ENCODE measurements around the gene KIF26B.
"Not testable (repeated sequence)": the region's sequence is repeated elsewhere in the genome, so short reads cannot be mapped to it uniquely, and the experiment has no call there.

KIF26B gene

DNA sequence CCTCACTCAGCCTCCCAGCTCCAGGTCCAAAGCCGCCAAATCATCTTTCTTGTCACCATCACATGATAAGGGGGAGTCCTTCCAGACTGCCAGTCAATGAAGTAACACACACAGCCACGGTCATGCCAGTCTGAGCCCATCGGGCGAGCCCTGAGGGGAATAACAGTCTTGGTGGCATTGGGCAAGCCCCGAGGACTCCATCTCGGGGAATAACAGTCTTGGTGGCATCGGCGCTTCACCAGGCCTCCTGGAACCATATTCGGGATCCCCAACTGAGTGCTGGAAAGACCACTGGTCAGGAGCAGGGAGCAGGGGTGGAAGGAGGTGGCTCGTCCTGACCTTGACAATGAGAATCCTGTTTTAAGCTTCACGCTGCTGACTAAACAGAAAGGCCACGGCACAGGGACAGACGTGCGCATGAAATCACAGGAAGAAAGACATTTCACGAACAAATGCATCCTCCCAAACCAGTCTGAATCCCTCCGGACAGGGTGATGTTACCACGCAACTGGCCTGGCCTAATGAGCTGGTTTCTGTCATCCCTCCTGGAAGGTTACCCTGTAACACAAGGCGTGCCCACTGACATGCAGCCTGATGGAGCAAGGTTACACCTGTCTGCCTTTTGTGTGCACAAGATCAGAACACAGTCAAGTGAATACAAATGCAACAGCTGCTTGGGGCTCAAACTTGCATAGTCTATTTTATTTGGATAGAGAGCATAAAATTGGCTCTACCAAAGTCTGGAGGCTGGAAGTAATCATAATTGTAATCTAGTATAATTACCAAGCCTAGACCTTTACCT, 517.4 kb downstream of the KIF26B start:
- no peak for DNase-seq (ENCODE audit: low read depth in 1 of 2, low spot score in 1 of 2)

- not testable (repeated sequence) for DNase-seq (ENCODE audit: low read depth in 1 of 2, low spot score in 1 of 2)
Observed at GRCh38 chr1:245672836-245673656, 518.3 kb downstream of the KIF26B start.

- no peak for DNase-seq (ENCODE audit: low read depth in 1 of 2, low spot score in 1 of 2)
Observed at GRCh38 chr1:245673881-245674414, 519.2 kb downstream of the KIF26B start.

- DNase-seq (ENCODE audit: low read depth in 1 of 2, low spot score in 1 of 2), result no peak
Observed at GRCh38 chr1:245677461-245678240, 522.9 kb downstream of the KIF26B start.

- DNase-seq (ENCODE audit: low read depth in 1 of 2, low spot score in 1 of 2), result no peak
Observed at GRCh38 chr1:245678860-245679411, 524.2 kb downstream of the KIF26B start.

DNA sequence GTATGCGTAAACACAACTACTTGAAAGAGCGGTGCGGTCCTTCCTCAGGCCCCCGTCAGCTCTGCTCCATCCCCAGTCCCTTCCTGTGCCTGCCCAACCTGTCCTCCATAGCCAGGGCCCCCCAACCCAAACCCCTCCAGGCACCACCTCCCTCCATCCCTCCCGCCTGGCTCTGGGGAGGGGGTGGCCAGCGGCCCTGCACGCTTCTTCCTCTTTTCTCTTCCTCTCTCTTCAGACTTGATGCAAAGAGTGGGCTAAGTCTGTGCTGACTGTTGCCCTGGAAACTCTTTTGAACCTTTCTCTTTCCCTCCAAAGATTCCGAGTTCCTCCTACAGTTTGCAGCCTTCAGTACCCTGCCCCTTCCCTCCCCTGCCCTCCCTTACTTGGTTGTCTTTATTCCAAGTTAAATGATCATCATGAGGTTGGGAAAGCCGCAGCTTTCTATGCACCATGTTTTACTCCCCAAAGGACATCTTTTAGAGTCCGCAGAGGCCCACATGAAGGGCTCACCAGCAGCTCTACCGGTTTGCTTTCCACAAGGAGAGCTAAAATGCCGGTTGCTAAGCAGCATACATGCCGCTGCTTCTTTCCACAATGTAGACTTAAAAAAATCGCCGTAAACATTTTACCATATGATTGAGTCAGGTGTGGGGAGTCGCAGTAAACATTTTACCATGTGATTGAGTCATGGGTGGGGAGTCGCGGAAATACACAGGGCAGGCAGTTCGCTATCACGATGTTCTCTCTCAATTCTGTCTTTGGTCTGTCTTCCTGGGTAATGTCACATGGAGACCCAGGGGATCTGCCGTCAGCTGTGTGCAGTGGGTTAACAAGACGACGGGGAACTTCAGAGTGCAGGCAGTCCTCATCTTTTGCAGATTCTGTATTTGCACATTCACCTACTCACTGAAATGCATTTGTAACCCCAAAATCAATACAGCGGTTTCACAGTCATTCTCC, 525.3 kb downstream of the KIF26B start:
- no peak for DNase-seq (ENCODE audit: low read depth in 1 of 2, low spot score in 1 of 2)

- no peak for DNase-seq (ENCODE audit: low read depth in 1 of 2, low spot score in 1 of 2)
Observed at GRCh38 chr1:245682638-245683628, 528.1 kb downstream of the KIF26B start.

DNA sequence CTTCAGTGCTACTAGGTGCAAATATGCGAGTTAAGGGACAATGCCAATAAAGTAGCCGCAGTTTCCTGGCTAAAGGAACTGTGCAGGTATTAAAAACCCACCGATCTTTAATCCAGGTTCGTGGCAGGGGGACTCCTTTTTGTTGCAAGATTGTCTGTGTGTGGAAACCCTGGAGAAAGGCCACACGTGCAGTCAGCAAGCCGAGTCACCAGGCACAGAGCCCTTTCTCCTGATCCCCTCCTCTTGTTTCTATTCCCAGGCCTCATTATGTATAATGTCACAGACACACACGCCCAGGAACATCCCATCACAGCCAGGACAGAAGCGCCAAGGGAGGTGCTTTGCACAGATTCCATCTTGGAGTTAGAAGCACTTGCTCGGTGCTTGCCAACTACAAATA, 528.9 kb downstream of the KIF26B start:
- DNase-seq (ENCODE audit: low read depth in 1 of 2, low spot score in 1 of 2), result no peak

DNA sequence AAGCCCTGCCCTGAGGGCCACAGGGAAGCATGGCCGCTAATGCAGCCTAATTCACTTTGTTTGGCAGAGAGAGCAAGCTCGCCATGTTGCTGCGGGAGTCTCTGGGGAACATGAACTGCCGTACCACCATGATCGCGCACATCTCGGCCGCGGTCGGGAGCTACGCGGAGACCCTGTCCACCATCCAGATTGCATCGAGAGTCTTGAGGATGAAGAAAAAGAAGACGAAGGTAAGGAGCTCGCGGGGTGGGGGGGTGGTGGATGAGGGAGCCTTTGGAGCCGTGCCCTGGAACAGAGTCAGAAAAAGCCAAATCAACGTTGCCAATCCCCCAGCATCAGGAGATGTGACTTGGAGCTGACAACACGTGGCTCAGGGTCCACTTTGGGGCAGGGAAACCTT, 529.4 kb downstream of the KIF26B start:
- DNase-seq (ENCODE audit: low read depth in 1 of 2, low spot score in 1 of 2), result no peak

DNA sequence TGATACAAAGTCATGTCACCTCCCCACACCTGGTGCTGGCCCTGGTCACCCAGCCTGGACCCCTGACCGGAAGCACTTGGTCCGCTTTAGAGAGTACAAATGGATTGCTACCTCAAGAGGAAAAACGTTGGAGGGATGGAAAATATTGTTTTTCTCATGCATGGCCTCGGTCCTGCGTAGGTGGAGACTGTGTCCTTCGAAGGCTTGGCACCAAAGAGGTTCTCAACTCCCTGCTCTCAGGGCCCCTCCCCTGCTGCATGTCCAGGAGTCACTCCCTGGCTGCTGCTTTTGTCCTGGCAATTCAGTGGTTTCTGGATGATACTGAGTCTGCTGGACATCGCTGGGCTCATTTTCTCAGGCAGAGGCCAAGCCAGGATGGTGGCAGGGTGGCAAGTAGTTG, 529.8 kb downstream of the KIF26B start:
- DNase-seq (ENCODE audit: low read depth in 1 of 2, low spot score in 1 of 2), result no peak

DNA sequence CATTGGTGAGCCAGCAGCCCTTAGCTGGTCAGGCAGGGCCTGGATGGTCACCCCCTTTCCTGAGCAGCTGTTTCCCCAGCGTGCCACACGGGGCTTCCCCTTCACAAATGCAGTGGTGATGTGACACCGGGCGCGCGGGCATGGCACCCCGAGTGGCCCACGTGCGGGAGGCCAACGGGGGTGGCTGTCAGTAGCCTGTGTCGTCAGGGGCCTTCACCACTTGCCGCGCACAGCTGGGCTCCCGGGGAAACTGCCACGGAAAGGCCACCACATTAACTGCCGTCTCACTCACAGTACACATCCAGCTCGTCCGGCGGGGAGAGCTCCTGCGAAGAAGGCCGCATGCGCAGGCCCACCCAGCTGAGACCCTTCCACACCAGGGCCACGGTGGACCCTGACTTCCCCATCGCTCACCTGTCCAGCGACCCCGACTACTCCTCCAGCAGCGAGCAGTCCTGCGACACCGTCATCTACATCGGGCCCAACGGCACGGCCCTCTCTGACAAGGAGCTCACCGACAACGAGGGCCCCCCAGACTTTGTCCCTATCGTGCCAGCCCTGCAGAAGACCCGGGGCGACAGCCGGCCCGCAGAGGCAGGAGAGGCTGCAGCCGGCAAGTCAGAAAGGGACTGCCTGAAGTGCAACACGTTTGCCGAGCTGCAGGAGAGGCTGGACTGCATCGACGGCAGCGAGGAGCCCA, 530.5 kb downstream of the KIF26B start:
- no peak for DNase-seq (ENCODE audit: low read depth in 1 of 2, low spot score in 1 of 2)

DNA sequence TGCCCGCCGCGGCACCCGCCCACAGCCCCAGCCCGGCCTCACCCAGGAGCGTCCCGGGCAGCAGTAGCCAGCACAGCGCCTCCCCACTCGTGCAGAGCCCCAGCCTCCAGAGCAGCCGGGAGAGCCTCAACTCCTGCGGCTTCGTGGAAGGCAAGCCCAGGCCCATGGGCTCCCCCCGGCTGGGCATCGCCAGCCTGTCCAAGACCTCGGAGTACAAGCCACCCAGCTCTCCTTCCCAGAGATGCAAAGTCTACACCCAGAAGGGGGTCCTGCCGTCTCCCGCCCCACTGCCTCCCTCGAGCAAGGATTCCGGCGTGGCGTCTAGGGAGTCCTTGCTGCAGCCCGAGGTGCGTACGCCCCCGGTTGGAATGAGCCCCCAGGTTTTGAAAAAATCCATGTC, 531.2 kb downstream of the KIF26B start:
- no peak for DNase-seq (ENCODE audit: low read depth in 1 of 2, low spot score in 1 of 2)

GRCh38 chr1:245686446-245687030, 531.8 kb downstream of the KIF26B start:
- DNase-seq (ENCODE audit: low read depth in 1 of 2, low spot score in 1 of 2), result no peak

DNA sequence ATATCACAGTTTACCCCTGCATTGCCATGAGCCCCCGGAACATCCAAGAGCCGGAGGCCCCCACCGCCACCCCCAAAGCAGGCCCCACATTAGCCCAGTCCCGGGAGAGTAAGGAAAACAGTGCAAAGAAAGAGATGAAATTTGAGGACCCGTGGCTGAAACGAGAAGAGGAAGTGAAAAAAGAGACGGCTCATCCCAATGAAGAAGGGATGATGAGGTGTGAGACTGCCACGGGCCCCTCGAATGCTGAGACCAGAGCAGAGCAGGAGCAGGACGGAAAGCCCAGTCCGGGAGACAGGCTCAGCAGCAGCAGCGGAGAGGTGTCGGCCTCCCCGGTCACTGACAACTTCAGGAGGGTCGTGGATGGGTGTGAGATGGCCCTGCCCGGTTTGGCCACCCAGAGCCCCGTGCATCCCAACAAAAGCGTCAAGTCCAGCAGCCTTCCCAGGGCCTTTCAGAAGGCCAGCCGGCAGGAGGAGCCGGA, 532.4 kb downstream of the KIF26B start:
- no peak for DNase-seq (ENCODE audit: low read depth in 1 of 2, low spot score in 1 of 2)

DNA sequence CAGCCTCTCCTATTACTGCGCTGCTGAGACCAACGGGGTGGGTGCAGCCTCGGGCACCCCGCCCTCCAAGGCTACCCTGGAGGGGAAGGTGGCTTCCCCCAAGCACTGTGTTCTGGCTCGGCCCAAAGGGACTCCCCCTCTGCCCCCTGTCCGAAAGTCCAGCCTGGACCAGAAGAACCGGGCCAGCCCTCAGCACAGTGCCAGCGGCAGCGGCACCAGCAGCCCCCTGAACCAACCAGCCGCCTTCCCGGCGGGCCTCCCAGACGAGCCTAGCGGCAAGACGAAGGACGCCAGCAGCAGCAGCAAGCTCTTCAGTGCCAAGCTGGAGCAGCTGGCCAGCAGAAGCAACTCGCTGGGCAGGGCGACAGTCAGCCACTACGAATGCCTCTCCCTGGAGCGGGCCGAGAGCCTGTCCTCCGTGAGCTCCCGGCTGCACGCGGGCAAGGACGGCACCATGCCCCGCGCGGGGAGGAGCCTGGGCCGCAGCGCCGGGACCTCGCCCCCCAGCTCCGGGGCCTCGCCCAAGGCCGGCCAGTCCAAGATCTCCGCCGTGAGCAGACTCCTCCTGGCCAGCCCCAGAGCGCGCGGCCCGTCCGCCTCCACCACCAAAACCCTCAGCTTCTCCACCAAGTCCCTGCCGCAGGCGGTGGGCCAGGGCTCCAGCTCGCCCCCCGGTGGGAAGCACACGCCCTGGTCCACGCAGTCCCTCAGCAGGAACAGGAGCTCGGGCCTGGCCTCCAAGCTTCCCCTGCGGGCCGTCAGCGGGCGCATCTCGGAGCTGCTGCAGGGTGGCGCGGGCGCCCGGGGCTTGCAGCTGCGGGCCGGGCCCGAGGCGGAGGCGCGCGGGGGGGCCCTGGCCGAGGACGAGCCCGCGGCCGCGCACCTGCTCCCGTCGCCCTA, 533.1 kb downstream of the KIF26B start:
- no peak for DNase-seq (ENCODE audit: low read depth in 1 of 2, low spot score in 1 of 2)

All from stimulated activated CD4-positive, alpha-beta T cell treated with anti-CD3 and anti-CD28 coated beads, Interleukin-15, amount 100 ng/mL, for 1 hour (primary cell).